Measurements from ENCODE around the gene MICAL3.
"Not testable (repeated sequence)": the region's sequence is repeated elsewhere in the genome, so short reads cannot be mapped to it uniquely, and the experiment has no call there.

MICAL3 gene

DNA sequence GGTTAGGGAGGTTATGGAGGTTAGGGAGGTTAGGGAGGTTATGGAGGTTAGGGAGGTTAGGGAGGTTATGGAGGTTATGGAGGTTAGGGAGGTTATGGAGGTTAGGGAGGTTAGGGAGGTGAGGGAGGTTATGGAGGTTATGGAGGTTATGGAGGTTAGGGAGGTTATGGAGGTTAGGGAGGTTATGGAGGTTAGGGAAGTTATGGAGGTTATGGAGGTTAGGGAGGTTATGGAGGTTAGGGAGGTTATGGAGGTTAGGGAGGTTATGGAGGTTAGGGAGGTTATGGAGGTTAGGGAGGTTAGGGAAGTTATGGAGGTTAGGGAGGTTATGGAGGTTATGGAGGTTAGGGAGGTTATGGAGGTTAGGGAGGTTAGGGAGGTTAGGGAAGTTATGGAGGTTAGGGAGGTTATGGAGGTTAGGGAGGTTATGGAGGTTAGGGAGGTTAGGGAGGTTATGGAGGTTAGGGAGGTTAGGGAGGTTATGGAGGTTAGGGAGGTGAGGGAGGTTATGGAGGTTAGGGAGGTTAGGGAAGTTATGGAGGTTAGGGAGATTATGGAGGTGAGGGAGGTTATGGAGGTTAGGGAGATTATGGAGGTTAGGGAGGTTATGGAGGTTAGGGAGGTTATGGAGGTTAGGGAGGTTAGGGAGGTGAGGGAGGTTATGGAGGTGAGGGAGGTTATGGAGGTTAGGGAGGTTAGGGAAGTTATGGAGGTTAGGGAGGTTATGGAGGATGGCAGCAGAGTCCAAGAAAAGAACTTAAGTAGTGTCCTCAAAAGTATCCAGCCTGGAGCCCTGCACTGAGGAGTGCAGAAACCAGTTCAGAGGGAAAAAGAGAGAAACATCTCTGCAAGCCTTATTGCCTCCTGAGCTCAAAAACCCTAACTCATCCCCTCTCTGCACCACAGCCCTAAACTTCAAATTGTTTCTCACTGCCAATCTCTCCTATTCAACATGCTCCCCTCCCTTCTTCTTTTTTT is 147.2 kb downstream of the MICAL3 start:
- DNase-seq = not testable (repeated sequence)

DNA sequence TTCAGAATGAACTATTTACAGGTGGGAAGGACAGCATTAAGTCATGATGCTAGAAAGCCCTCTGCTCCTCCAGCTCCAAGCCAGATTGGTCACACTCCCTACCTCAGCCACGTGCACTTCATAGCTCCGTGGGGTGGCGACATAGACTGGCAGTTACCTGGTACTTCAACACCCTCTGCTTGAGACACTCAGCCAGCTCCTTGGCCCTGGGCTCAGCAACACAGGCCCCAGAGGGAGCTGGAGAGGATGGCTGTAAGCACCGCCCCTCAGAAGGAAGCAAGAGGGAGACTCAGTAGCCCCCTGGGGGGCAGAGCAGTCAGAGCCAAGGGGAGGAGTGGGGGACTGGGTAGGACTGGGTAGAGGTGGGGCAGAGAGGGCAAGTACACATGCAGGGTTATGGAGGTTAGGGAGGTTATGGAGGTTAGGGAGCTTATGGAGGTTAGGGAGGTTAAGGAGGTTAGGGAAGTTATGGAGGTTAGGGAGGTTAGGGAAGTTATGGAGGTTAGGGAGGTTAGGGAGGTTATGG is 148.0 kb downstream of the MICAL3 start:
- no peak for DNase-seq

DNA sequence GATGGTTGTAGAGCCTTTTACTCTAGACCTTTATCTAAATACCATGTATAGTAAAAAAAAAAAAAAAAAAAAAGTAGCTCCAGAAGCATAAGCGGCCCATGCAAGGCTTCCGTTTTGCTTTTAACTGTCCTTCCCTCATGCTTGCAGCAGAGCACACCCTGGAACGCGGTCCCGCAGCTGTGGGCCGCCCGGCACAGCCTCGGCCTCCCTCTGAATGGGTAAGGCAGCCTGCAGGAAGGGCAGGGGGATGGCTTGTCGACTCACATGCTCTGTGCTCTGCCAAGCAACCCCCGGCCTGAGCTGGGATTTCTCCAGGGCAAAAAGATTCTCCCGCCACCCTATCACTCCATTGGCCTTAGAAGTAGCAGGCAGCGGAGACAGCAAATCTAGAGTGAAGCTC is 148.7 kb downstream of the MICAL3 start:
- DNase-seq = no peak

DNA sequence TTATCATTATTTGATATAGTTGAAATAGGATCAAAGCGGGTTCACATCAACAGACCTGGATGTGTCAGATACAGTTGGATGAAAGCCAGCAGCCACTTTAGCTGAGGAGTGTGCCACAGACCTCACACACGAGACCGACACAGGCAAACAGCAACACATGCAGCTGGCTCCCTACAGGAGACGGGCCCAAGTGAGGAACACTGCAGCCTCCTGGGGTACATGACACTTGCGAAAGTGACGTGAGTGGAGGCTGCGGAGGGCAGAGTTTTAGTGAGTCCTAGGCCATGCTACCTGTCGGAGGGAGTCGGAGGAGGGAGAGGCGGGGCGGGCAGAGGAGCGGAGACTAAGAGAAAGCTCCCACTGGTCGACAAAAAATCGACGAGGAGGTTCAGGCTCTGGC is 149.2 kb downstream of the MICAL3 start:
- DNase-seq = no peak

DNA sequence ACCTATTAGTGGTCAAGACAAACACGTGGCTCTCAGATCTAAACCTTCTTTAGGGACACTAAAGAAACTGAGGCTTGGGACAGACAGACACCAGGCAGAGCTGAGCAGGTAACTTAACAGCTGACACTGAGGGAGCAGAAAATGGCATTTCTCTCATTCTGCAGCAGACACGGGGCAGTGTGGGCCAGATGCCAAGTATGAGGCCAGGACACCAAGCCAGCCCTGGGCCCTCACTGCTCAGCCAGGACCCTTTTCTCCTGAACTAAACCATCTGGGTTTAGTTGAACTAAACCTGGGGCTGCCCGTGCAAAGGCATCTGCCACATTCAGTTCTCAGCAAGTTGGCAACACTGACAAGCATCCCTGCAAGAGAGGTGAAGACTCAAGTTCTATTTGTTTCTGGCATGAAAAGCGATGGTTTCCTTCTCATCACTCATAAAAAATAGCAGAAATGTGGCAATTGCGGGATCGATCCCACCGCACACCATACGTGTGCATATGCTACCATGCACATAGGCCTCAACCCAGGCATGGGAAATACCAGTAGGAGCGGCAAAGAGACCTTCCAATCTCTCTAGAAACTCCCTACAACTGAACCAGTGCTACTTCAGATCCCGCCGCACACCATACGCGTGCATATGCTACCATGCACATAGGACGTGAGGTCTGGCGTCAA is 150.0 kb downstream of the MICAL3 start:
- DNase-seq = no peak

DNA sequence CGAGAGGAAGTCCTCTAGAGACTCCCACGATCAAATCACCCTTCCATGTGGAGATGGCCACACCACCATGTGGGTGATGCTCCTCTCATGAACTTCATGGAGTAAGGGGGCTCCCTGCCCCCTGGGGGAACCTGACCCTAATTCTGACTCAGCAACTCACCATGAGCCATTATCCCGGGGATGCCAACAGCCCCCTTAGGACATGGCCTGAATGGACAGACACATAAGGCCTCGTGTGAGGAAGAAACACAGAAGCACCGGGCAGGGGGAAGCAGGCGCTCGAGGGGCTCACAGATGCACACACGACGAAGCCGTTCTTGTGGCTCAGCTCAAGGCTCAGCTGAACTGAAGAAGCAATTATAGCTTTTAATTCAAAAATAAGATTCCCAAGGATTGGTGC is 150.6 kb downstream of the MICAL3 start:
- DNase-seq = no peak

DNA sequence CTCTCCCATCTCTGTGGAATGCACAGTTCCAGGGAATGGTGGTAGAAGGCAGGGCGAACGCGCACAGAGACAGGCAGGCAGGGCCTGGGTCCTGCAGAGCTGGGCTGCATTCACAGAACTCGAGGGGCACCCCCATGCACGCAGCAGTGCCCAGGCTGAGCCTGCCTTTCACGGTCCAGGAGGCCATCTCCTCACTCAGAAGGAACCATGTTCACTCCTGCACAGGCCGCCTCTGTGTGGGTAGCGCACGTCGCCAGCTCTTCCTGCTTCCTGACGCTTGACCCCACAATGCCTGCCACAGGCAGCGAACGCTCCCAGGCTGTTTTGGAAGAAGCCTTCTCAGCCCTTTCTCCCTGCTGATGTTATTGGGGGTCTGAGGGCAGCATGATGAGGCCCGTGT is 151.2 kb downstream of the MICAL3 start:
- DNase-seq = no peak

DNA sequence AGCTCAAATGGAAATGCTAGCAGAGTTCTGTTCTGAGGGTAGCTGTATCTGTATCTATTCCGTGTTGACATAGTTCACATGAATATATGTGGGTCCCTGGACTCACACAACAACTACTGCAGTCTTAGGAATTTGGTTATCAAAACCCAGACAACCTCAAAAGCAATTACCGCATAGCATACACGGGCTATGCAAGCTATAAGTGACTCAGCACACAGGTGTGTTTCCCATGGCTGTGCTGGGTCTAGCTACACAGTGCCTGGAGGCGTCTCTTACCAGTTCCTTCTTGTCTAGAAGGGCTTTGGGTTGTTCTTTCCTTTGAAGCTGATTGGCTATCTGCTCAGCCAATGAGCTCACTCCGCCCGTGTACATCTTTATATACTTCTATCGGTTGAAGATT is 151.9 kb downstream of the MICAL3 start:
- DNase-seq = no peak

DNA sequence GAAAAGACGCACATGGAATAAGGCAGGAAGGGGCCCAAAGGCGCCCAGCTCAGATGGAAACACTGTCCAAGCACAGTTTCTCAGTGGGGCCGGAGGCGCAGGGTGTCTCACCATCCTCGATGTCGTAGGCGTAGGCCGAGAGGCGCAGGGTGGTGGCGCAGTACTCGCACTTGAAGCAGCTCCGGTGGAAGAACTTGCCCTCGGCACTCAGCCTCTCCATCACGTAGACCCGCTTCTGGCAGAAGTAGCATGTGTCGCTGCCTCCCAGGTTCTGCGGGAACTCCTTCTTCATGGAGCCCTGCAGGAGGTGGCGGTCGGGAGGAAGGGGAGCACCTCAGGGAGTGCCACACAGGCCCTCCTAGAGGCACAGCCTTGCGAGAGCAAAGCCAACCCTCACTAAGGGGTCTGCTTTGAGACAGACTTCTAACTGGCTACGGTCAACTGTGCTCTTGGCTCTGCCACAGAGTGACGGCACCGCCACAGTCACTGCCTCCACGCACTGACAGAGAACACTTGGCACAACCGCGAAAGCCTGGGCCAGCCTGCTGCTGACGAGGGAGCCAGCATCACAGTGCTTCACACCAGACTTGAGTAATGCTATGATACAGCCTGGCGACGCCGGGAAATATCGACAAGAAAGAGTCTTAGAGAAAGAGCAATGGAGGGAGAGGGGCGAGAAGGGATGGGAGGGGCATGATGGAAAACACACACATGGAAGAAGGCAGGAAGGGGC is 152.5 kb downstream of the MICAL3 start:
- DNase-seq = no peak

DNA sequence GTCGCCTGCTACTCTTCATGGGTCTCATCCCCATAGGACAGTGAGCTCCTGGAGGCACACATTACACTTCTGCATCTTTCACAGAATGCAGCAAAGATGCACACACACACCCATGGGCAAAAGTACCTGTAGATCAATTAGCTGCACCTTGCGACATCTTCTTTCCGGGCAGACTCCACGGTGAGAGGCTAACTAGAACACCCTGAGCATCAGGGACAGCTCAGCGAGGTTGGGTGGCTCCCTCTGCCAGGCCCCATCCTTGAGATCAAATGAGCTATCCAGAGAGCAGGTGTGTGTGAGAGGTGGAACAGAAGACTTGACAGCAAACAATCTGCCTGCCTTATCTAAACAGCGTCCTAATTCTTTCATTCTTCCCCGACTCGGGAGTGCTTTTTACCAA is 154.0 kb downstream of the MICAL3 start:
- no peak for DNase-seq

DNA sequence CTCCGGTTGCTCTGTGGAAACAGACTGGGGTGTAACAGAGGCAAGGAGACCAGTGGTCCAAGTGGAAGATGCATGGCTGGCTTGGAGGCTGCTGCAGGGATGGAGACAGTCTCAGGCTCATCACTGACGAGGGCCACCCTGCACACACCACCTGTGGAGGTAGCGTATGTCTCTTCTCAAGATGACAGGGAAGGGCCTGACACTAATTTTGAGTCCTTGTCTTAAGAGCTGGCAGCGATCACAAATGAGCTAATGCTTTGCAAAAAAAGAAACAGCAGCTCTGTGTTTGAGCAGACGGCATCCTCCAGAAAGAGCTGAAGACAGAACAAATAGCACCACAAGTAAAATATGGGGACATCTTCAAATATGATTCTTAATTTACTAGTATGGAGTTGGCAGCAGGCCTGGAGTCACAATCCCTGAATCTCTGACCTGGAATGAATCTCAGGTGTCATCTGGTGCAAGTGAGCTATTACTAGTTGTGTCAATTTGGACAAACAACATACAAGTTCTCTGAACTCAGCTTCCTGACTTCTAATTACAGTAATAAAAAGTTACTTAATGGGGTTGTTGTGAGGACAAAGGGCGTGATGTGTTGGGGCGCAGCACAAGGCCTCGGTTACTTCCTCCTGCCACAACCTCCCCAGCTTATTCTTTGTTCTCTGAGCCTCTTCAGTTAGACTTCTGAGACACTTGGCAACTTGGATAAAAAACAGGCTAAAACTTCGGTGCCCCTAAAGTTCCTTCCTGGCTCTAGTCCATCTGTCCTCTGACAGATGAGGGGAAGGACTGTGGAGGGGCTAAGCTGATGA is 154.9 kb downstream of the MICAL3 start:
- no peak for DNase-seq

DNA sequence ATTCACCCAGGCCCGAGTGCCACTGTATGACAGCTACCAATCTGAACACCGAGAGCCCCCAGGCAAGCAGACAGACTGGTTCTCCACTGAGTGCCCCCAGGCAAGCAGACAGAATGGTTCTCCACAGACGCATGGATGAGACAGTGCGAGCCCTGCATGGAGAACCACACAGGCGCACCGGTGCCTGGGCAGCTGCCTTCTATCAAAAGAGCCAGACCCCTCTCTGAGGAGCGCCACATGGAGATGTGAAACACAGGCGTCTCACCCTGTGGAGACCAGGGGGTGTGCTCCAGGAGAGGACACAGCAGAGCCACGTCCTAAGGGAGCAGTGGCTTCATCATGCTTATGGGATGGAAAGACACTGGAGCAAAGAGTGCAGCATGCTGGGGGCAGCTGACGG is 155.6 kb downstream of the MICAL3 start:
- no peak for DNase-seq

DNA sequence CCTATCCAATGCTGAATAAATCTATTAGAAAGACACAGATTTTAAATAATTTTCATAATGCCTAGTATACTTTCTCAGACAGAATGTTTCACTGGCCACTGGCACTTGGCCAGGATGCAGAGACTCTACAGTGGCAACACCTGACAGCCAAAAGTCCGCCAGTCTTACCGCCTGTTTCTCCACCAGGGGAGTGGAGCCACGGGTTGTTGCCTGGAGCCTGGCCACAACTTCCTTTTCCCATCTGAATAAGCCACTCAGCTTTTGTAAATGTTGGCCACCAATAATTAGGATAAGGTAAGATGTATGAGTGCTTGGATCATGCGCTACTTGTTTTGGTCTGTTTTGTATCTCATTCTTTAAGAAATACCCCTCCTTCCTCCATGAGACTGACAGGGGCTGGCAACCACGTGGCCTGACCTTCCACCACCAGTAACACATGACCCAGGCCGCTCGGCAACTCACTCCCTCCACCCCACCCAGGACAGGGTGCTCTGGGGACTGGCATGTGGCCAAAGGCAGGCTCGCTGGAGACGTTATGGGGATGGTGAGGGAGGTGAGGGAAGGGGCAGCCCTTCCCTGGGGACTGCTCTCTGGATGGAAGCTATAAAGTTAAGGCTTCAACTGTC is 157.1 kb downstream of the MICAL3 start:
- DNase-seq = no peak

DNA sequence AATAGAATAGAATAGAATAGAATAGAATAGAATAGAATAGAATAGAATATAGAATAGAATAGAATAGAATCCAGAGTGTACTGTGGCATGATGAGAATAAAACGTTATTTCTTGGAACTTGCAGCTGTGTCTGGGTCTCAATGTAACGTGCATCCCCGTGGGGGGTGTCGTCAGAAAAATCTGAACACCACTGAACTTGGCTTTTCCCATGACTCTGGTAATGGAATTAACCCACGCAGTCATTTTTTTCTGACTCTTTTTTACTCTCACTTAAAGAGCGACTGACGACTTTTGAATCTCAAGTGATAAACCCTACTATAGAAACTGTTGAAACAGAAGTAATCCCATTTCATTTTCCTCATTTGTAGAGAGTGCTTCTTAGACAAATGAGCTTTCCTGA is 157.7 kb downstream of the MICAL3 start:
- DNase-seq = no peak

DNA sequence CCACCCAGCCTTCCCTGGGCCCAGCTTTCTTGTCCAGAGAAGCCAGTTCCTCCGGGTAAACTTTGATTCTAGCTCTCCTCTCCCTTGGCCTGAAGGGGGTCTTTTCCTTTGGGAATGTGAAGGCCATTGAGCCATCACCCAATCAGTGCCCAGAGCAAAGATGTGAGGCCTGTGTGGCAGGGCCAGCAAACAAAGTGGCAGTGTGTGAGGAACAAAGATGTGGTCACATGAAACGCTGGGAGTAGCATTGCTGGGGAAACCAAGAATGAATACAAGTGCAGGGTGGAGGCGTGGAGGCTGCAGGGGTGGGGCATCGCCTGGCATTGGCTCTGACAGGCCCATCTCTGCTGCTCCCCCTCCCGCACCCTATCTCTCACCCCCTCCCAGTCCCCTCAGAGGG is 158.2 kb downstream of the MICAL3 start:
- DNase-seq = no peak

DNA sequence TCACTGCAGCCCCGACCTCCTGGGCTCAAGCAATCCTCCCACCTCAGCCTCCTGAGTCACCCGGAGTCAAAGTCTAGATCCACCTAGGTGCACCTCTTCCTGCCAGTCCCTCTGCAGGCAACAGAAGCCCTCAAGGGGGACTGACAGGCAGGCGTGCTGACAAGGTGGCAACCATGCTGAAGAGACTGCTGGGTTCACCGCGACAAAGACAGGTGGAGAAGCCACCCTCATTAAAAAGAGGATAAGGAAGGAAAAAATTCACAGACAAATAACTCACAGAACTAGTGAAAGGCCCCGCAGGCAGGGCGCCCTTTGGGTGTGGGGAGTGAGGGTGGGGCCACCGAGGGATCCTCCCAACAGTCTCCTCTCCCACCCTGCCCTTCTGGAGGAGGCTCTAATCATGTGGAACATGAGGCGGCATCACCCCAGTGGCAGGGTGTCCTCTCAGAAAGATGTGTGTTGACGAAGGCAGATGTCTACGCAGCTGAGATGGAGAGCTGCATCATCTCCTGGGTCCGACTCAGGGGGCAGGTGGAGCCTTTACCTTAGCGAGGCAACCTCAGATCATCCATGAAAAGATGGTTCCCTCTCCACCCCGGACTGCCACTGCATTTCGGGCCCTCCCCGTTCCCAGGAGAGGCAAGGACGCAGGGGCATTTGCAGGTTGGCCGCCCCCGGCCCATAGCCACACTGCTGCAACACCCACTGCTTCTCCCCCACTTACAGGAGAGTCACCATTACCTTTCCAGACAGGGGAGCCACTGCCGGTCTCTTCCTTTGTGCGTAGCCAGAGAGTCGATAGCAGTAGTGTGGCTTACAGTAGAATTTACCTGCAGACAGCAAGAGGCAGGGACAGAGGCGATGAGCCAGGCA is 158.9 kb downstream of the MICAL3 start:
- no peak for DNase-seq

DNA sequence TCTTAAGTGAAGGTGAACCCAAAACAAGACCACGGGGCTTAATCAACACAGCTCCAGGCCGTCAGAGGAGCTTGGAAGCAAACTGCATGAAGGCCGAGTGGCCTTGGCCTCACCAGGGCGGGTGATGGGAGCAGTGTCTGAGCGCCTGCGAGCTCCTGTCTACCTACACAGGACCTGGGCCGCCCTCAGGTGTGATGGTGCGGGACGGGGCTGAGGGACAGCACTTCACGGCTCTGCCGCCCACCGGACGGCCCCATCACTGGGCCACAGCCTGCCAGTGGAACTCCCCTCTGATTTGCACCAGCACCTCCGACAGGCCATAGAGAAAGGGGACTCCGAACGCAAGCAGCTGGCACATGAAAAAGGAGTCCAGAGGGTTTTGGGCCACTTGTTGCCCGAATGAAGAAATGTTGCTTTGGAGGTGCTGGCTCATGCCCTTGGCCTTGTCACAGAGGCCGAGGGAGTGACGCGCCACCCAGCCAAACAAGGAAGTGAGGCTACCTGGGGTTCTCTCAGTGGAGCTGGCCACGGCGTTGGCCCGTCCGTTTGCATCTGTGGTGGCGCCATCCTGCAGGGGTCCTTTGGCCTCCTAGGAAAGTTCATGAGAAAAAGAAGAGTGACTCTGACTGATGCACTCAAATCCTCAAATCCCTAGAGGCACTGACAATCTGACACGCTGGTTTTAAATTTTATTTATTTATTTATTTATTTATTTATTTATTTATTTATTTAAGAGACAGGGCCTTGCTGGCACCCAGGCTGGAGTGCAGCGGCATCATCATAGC is 159.8 kb downstream of the MICAL3 start:
- DNase-seq = no peak

DNA sequence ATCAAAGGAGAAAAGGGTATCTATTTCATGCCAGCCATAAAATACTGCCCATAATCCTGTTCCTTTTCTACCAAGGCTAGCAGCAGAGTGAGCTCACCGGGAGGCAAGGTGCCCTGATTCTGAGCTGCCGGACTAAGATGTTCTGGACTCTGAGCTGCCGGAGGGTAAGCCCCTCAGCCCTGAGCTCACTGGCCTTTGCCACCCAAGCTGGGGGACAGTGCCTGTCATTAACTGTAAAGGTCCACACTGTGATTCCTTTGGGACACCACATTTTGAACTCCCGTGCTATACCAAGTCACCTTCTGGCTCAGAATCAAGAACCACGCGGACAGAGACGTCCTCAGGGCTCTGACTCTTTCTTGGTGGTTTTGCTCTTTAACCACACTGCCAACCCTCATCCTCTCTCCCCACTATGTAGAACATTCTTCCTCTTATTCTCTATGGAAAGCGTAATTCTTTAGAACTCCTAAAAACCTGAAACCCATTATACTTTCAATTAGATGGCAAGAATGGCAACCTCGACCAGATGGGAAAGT is 161.6 kb downstream of the MICAL3 start:
- DNase-seq = no peak

DNA sequence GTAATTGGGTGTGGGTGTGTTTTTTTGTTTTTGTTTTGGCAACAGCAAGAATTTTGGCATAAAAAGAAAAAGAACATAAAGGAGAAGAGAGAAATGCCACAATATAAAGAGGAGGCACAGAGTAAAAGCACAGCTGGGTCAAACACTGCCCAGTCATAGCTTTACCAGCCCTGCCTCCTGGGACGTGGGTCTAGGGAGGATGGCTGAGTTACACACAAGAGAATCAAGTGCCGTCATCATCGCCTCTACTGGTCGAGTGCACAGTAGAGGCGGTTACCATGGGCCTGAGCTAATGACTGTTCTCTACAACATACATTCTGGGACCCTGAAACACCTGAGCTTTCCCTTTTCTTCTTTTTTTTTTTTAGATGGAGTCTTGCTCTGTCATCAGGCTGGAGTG is 162.5 kb downstream of the MICAL3 start:
- no peak for DNase-seq
